HT-29 (cell line): Measurements from ENCODE around the gene ARAP1. TPM values are rescaled to one million over a fixed set of nuclear protein-coding genes. Genes with fewer than 3 reads are reported as not detected.
"Not testable (repeated sequence)": the region's sequence is repeated elsewhere in the genome, so short reads cannot be mapped to it uniquely, and the experiment has no call there.

Source experiments
- DNase-seq: peaks from one replicate; pipeline ENCODE4 v3.0.0-alpha.2; 2015; ENCODE audit warnings: low spot score
- total RNA-seq: library from RNA; depleted of rRNA; stranded (reverse); fragments of >200 nt; shearing (Covaris generic); gene quantifications from 2 replicates; pipeline ENCODE4 v1.2.3, GENCODE V29; 2014; rRNA removed

Gene ARAP1
- 109 and 161 TPM in 2 replicates for total RNA-seq

DNA sequence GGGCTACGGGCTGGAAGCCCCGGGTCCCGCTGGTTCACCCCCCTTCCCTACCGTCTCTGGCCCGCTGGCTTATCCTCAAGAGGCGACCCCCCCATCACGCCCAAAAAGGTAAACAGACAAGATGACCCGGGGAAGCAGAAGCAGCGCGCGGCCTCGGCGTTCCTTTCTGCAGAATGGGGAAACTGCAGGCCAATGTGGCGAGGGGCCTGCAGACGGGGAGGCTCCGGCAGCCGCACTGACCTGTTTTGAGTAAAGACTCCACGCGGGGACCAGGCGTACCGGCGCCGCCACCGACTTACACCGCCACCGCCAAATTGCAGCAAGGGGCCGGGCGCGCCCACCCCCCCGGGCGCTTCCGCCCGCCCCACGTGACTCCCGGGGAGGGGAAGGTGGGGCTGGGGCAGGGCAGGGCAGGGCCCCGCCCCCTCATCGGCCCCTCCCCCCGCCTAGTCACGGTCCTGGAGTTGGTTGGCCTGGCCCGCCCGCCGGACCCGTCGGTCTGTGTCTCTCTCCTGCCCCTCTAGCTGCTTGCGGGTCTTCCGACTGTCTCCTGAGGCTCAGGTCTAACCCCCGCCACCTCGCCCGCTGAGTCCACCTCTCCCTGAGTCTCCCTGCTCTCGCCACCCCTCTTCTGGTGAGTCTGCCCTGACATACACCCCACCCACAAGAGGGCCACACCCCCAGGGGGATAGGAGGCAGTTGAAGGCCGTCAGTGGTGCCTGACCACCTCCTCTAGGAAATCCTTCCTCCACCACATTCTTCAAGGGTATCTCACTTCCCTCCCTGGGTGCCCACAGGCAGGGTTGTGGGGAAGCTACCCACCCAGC is at the start of gene ARAP1:
ARAP1 (minus strand) TSS at position 321 of the 827 bp plus-strand sequence. CDS start 25,280 bp downstream, outside the sequence.
- DNase-seq: peak; percentile 81

DNA sequence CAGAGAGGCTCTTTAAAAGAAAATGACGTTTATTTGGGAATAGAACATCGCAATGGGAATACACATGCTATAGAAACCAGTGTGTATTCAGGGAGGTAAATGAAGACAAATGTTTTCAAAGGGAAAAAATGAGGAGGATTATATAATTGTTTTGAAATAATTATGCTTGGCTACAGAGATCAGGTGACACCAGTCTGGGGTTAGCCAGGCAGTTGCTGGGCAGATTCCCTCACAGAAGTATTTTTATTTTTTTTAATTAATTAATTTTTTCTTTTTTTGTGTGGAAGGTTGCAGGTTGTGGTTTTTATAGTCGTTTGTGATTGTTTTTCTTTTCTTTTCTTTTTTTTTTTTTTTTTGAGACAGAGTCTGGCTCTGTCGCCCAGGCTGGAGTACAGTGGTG is 47.2 kb upstream of the ARAP1 start:
- no peak for DNase-seq

DNA sequence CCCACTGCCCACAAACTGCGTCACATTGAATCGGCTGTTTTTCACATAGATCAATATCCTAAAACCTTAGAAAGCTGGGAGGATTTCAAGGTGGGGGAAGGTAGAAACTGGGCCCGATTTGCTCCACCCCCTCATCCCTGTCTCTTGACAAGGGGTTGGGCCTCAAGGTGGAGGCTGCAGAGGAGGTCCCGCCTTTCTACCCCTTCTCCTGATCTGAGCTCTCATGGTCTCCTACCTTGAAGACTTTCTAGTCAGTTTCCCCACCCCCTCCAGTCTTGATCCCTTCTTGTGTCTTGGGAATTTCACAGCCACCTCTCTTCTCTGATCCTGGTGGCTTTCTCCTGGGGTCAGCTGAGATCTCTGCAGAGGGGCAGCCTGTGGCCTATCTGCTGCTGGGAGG is 46.2 kb upstream of the ARAP1 start:
- no peak for DNase-seq

DNA sequence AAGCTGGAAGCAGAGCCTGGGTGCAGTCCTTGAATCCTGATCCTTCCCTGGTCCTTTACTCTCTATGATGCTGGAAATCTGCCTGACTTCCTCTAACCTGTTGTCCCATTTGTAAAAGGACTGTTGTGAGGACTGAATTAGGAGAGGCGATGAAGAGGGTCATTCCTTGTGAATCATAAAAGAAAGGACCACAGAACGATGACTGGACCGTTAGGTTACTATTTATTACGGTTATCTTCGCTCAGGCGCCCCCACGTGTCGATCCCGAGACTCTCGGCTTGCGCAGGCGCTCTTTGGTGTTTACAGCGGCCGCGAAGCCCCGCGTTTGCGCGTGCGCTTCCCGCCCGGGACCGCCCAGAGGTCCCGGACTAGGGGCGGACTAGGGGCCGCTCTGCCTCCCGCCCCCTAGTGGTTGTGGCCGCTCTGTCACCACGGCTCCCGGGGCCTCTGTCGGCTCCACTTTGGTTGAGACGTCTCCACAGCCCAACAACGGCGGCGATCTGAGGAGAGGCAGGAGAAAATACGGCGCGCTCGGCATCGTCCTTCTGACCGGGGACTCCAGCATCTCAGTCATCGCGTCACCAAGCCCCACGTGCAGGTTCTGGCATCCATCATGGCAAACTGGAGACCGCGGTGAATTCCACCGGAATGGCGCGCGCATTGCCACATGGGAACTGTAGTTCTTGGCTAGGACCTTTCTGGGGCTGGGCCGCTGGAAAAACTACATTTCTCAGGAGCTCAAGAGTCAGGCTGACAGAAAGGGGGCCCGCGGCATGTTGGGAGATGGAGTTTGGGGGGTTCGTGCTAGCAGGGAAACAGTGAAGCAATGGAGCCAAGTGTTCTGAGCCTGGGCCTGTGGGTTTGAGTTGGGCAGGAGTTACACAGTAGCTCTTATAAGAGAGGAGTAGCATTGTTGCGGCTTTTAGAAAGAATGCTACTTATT is 41.5 kb upstream of the ARAP1 start, which contains the start of gene STARD10:
STARD10 (minus strand) TSS at position 623 of the 943 bp plus-strand sequence. CDS start 12,866 bp downstream, outside the sequence.
- DNase-seq: peak; percentile 99

DNA sequence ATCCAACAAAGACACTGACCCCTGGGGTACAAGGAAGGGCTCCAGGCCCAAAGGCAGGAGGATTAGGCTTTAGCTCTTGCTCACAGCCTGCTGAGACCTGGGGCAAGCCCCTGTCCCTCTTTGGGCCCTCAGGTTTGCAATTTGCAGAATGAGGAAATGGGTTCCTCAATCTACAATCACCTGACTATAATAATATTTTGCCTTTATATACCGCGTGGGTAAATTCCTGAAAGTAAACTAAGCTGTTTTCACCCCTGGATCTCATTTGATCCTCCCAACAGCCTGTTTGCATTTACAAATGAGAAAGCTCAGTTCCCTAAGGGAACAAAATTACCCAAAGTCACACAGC is 40.8 kb upstream of the ARAP1 start:
- no peak for DNase-seq

DNA sequence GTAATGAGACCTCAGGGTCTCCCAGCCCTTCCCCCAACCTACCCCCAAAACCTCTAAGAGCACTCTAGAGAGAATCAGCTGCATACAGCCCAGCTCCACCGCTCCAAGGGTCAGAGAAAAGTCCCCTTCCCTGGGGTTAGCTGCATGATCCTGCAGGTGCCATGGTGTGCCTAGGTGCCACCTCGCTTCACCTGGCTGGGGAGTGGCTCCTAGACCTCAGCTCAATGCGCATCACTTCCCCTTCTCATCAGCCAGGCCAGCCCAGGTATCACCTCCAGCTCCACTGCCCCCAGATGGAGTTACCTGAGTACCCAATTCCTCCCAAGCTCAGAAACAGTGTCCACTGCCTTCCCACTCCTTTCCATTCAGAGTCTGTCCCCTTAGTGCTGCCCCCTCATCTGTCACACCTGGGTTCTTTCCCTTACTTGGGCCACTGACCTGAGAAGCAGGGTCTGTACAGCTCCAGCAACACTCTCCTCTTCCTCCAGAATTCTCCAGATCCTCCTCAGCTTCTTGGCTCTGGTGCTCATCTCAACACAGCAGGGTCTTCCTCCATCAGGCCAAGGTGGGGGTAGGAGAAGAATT is 40.3 kb upstream of the ARAP1 start:
- no peak for DNase-seq

DNA sequence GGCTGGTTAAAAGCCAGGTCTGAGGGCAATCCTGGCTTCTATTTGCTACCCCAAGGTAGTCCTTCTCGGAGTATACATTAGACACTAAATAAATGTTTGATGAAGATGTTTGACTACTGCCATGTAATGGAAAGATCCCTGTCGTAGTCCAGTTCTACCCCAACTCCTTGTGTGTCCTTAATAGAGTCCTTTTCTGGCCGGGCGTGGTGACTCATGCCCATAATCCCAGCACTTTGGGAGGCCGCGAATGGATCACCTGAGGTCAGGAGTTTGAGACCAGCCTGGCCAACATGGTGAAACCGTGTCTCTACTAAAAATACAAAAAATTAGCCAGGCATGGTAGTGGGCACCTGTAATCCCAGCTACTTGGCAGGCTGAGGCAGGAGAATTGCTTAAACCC is 39.0 kb upstream of the ARAP1 start:
- not testable (repeated sequence) for DNase-seq

DNA sequence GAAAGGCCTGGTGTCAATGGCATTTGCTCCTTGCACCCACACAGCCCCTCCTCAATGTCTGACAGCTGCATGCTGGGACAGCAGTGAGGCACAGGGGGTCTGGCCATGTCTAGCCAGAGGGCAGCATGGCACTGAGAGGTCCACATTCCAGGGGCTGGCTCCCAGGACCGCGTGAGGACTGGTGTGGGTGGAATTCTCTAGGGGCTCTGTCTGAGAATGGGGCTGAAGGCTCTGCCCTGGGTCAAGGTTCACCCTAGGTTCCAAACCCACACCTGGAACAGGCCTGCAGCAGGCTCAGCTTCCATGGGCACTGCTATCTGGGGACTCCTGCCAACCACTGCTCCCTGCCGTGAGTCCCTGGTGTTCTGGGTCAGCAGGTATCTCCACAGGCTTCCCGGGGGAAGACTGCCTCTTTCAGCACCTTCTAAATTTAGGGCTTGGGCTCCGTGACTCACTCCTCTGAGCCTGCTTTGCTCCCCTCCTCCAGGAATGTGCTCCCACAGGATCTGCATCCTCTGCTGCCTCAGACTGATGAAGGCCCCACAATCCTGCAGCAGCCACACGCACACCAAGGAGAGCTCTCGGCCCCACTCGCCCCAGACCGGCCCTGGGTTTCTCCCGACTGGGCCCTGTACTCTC is 37.4 kb upstream of the ARAP1 start:
- peak; percentile 47 for DNase-seq

DNA sequence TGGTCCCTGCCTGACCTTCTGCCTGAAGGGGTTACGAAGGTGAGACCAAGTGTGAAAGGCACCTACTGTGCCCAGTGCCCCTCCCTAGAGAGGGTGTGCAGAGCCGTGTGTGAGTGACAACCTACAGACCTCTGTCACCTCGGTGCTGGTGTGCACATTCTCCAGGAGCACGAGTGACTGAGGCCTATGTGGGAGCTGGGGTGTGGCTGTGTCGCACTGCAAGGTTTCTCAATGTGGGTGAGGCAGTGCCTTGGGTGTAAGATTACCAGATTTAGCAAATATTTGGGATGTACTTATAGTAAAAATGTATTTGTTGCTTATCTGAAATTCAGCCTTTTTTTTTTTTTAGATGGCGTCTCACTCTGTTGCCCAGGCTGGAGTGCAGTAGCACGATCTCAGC is 36.0 kb upstream of the ARAP1 start:
- DNase-seq: no peak

DNA sequence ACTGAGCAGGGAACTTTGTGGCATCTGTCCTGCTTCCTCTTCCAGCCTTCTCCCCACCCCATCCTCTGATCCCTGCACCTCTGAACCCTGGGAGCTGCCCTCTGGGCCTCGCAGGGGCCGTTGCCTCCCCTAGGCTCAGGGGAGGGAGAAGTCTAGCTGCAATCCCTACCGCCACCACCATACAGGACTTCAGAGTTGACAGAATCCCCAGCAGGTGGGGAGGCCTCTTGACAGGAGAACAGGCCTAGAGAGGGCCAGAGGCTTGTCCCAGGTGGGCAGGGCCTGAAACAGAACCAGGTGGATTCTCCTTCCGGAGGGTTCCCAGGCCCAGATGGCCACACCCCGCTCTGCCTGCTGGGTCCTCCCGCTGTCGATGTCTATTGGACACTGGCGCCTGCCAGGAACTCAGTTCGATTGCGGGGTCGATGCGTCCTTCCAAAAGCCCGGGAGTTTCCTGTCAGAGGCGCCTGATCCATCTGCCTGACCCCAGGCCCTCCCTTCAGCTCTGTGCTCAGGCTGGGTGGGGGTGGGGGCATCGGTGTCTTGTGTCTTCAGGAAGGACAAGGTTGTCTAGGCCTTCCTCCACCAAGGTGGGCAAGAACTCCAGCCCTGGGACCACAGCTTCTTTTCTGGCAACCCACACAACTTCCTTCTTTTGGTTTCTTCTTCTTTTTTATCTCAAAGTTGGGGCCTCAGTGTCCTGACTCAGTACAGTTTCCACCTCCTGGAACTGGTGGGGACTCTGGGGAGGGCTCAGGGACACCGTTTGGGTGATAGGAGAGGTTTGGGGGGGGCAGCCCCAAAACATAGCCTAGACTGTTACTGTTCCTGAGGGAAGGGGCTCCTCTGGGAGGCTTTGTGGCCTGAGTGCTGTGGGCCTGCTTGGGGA is 35.3 kb upstream of the ARAP1 start:
- peak; percentile 65 for DNase-seq

DNA sequence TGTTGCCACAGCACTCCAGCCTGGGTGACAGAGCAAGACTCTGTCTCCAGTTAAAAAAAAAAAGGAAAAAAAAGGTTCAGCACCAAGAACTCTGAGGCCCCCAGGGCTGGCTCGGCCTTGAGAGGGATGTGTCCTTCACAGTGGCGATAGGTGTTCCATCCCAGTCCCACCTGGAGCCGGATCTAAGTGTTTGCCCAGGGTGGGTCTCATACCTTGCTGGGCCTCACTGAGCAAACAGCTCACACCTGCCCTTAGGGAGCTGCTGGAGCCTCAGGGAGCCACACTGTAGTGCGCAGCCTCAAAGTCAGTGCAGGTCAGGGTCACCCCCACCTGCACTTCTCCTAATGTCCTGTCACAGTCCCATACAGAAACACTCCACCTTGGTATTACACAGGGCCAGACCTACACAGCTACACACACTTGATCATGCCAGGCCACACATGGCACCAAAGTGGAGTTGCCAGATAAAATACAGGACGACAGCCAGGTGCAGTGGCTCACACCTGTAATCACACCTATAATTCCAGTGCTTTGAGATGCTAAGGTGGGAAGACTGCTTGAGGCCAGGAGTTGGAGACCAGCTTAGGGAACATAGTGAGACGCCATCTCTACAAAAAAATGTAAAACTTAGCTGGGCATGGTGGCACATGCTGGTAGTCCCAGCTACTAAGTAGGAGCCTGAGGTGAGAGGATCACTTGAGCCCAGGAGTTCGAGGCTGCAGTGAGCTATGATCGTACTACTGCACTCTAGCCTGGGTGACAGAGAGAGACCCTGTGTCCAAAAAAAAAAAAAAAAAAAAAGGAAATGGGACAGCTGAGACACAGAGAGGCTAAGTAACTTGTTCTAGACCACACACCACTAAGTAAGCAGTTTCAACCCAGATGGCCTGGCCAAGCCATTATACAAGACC is 34.4 kb upstream of the ARAP1 start:
- DNase-seq: peak; percentile 96

DNA sequence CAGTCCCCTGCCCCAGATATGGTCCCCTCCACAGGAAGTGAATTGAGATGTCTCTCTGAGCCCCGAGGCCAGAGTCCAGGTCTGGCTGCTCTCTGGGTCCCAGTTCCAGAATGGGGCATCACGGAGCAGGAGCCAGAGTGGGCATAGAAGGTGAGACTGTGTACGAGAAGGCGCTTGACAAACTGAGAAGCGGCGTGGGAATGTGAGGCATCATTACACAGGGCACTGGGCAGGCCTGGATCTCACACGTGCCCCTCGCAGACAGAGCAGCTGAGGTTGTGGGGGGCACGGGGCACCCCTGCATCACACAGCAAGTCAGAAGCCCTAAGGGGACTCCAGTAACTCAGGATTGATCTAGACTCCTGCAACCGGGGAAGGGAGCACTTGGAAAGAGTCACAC is 32.5 kb upstream of the ARAP1 start:
- DNase-seq: no peak

DNA sequence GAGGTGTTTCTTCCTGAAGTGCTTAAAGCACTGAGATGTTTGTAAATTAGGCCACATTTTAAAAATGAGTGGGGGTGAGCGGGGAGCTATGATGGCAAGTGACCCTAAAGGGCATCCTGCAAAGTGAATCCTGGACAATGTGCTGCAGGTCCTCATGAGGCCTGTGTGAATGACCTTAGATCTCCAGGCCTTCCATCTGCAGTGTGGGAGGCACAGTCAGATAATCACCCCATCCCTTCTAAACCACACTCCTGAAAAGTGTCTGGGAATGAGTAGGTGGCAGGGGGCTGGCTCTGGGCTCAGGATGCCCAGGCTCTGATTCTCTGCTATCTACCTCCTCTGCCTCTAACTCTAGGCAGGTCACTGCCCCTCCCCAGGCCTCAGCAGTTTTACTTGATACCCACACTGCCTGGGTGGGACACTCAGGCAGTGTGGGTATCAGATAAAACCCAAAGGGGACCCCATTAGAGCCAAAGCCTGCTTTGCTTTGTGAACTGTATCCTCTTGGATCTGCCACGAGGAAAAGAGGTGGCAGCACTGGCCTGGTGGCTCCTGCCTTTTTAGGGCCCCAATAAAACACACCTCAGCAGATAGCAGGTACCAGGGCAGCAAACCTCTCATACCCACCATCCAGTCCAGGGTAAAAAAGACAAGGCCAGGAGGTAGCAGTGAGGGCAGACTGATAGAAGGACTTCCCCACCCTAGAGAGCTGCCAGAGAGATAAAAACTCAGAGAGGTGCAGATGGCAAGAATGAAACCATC is 31.1 kb upstream of the ARAP1 start:
- DNase-seq: no peak

DNA sequence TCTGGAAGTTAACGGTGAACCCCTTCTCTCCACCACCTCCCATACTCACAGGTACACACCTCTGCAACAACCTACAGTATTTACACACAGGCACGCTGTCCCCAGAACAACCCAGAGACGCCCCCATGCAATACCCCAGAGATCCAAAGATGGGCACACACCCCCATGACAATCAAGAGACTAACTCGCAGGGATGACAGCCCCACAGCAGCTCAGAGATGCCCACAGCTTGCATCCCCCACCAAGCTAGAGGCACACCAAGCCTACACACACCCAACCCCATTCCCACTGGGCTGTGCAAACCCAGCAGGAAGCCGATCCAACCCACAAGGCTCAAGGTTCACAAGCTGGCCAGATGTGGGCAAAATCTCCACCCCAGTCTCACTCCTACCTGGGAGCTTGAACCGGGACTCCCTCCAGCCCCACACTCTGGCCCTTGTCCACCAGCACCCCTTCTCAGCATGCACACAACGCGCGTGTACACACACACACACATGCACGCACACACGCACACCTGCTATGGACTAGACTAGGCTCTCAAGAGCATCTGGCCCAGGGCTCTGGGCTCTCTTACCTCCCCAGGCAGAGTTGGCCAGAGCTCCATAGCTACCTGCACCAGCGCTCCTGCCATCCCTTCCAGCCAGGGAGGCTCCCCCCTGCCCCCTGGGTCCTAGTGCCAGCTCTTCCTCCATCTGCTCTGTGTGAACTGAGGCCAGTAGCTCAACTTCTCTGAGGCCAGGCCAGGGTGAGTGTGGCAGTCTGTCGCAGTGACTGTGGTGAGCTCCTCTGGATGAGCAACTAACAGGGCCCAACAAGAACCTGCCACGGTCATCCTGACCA is 30.1 kb upstream of the ARAP1 start:
- DNase-seq: peak; percentile 79

DNA sequence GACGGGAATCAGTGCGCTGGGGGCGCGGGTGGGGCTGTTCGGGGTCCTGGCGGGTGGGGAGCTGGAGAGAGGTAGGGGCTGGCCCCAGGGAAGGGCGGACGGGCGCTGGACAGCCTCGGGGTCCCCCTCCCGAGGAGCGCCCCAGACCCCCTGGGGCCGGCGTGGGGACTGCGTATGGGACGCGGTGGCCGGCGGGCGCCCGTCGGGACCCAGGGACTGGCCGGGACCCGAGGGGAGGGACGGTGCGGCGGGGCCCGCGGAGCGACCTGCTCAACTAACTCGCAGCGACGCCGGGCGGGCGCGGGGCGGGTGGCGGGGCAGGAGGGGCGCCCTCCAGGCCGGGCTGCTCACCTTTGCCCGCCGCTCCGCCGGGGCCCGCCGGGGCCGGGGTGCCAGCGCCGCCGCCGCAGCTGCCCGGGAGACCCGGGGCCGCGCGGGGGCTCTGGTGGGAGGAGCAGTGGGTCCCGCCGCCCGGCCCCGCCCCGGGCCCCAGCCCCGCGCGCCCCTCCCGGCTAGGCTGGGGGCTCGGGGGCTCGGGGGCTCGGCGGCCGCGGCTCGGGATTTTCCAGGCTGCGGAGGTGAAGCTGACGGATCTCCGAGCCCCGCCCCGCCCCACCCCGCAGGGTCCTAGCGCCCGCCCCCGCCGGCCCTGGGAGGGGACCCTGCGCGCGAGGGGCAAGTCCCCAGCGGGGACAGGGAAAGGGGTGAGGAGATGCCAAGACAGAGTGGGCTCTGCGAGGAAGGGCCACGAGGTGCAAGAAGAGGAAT is 29.3 kb upstream of the ARAP1 start:
- no peak for DNase-seq

DNA sequence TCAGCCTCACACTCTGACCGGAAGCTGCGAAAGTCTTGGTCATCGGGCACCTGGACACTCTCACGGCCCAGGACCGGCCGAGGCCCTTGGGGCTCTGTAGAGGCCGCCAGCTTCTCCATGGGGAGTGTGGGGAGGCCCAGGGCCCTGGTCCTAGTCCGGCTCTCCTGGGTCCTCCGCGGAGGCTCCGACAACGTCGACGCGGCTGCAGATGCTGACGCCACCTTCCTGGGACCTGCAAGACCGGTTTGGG is 28.8 kb upstream of the ARAP1 start:
- DNase-seq: peak; percentile 81
